Keratinocyte (primary cell): ENCODE data around the gene RPL13A. TPM values are rescaled to one million over a fixed set of nuclear protein-coding genes. Genes with fewer than 3 reads are reported as not detected.

Experiments
- DNase-seq: peaks from one replicate; pipeline ENCODE4 v3.0.0-alpha.2; 2011; ENCODE audit warnings: low read depth, missing footprints, low spot score
- FAIRE-seq: peaks from 2 replicates; lab custom pipeline; 2011; peaks lifted over from hg19 to GRCh38; lab: Jason Lieb, UNC
- H2AFZ ChIP-seq: 2 replicates; pipeline ENCODE4 v1.6.0; 2012; ENCODE audit warnings: low read length, control low read depth, inconsistent platforms; ENCODE audit not compliant: control insufficient read depth
- H3K27ac ChIP-seq: 2 replicates; pipeline ENCODE4 v1.5.1; 2011; ENCODE audit warnings: low read length; ENCODE audit not compliant: control insufficient read depth, insufficient read depth
- H3K27me3 ChIP-seq: 3 replicates; pipeline ENCODE4 v1.6.0; 2011; ENCODE audit warnings: low read length; ENCODE audit not compliant: control insufficient read depth, insufficient read depth; ENCODE audit errors: extremely low read depth
- H3K36me3 ChIP-seq, 2 experiments: 2 replicates in 1 of 2; 3 replicates in 1 of 2; pipeline ENCODE4 v1.5.1; 2011; ENCODE audit warnings: low read length in 2 of 2, mild to moderate bottlenecking in 1 of 2; ENCODE audit not compliant: control insufficient read depth in 2 of 2, insufficient read depth in 2 of 2; ENCODE audit errors: extremely low read depth in 1 of 2
- H3K4me1 ChIP-seq: 3 replicates; pipeline ENCODE4 v1.5.1; 2011; ENCODE audit warnings: low read length; ENCODE audit not compliant: control insufficient read depth, insufficient read depth; ENCODE audit errors: extremely low read depth
- H3K4me2 ChIP-seq: 3 replicates; pipeline ENCODE4 v1.6.0; 2011; ENCODE audit warnings: low read depth, low read length; ENCODE audit not compliant: control insufficient read depth, insufficient read depth; ENCODE audit errors: extremely low read depth
- H3K4me3 ChIP-seq, 3 experiments: fragments of 200-600 bp in 1 of 3; sonication (generic) in 1 of 3; 2 replicates in 2 of 3; 3 replicates in 1 of 3; pipeline ENCODE4 v1.5.1; 2011 to 2016; ENCODE audit warnings: low read length in 3 of 3, mild to moderate bottlenecking in 3 of 3, control low read depth in 2 of 3, inconsistent platforms in 1 of 3, low read depth in 1 of 3, mixed read lengths in 1 of 3, mixed run types in 1 of 3, moderate library complexity in 1 of 3; ENCODE audit not compliant: control insufficient read depth in 2 of 3, insufficient read depth in 2 of 3; ENCODE audit errors: extremely low read depth in 1 of 3
- H3K79me2 ChIP-seq: 2 replicates; pipeline ENCODE4 v1.6.0; 2012; ENCODE audit warnings: low read length; ENCODE audit not compliant: control insufficient read depth, insufficient read depth
- H3K9ac ChIP-seq: 3 replicates; pipeline ENCODE4 v1.6.0; 2011; ENCODE audit warnings: low read length; ENCODE audit not compliant: control insufficient read depth, insufficient read depth; ENCODE audit errors: extremely low read depth
- H3K9me1 ChIP-seq: 3 replicates; pipeline ENCODE4 v1.6.0; 2011; ENCODE audit warnings: low read length; ENCODE audit not compliant: control insufficient read depth, insufficient read depth; ENCODE audit errors: extremely low read depth
- H3K9me3 ChIP-seq: 2 replicates; pipeline ENCODE4 v1.5.1; 2012; ENCODE audit warnings: low read depth, low read length; ENCODE audit not compliant: control insufficient read depth
- H4K20me1 ChIP-seq: 3 replicates; pipeline ENCODE4 v1.6.0; 2011; ENCODE audit warnings: low read length; ENCODE audit not compliant: control insufficient read depth, insufficient read depth; ENCODE audit errors: extremely low read depth
- EZH2 ChIP-seq: IDR thresholded peaks from one replicate; pipeline ENCODE4 v1.6.1; 2012; ENCODE audit warnings: inconsistent platforms, mild to moderate bottlenecking, low read length, moderate library complexity
- dilution Hi-C: fragments of 300-500 bp; cut with MboI; formaldehyde crosslinking; loops from one replicate; pipeline ENCODE4 v1.7.0; 2020; ENCODE audit warnings: low sequenced_read_pairs; ENCODE audit not compliant: extremely low pct_ligation_motif_present
- polyA plus RNA-seq, 5 experiments: library from polyadenylated mRNA; depleted of rRNA in 3 of 5; stranded (reverse) in 3 of 5; stranded (forward) in 1 of 5; unstranded in 1 of 5; fragments of >200 nt; gene quantifications; 1 replicate in 1 of 5; 2 replicates in 3 of 5; 3 replicates in 1 of 5; pipeline versions ENCODE4 v1.2.1 to v1.2.3, GENCODE V29; 2011 to 2012; ENCODE audit warnings: missing spikeins in 2 of 5, low read depth in 1 of 5, low replicate concordance in 1 of 5
- TF ChIP-seq, protein P1 (sequence below), 3 experiments: IDR thresholded peaks in 1 of 3; conservative IDR thresholded peaks in 1 of 3; optimal IDR thresholded peaks in 1 of 3; 2 replicates in 2 of 3; 3 replicates in 1 of 3; pipeline versions ENCODE3 to v1.5.1; 2011; ENCODE audit warnings: low read length in 3 of 3, mild to moderate bottlenecking in 3 of 3, moderate library complexity in 2 of 3, control low read depth in 1 of 3, inconsistent platforms in 1 of 3; ENCODE audit not compliant: insufficient read depth in 2 of 3; ENCODE audit errors: extremely low read depth in 1 of 3

Gene RPL13A
- polyA plus RNA-seq, 1 donor (not counting 4 experiments of a cell fraction or from before 2014, with no cell fraction given) = 3,383 TPM

DNA sequence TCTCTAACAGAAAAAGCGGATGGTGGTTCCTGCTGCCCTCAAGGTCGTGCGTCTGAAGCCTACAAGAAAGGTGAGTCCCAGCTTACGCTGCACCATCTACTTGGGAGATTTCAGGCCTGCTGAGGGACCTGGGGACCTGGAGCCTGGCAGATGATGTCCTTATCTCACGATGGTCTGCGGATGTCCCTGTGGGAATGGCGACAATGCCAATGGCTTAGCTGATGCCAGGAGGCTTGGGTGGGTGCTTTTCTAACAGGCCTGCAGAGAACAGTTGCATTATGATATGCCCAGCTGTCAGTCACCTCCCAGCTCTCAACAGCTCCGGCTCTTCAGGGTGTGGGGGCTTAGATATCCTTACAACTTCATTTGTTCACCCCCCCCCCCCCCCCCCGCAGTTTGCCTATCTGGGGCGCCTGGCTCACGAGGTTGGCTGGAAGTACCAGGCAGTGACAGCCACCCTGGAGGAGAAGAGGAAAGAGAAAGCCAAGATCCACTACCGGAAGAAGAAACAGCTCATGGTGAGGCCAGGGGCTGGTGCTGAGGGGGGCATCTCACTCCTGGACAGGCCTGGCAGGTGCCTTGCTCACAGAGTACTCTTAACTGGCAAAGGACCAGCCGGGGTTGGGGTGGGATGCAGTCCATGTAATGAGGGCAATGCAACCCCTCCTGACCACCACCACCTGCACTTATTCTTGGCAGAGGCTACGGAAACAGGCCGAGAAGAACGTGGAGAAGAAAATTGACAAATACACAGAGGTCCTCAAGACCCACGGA is 3.8 kb downstream of the RPL13A start:
- dilution Hi-C loops = no loop called here
- TF ChIP-seq EZH2 = no peak
- TF ChIP-seq, protein P1, sequence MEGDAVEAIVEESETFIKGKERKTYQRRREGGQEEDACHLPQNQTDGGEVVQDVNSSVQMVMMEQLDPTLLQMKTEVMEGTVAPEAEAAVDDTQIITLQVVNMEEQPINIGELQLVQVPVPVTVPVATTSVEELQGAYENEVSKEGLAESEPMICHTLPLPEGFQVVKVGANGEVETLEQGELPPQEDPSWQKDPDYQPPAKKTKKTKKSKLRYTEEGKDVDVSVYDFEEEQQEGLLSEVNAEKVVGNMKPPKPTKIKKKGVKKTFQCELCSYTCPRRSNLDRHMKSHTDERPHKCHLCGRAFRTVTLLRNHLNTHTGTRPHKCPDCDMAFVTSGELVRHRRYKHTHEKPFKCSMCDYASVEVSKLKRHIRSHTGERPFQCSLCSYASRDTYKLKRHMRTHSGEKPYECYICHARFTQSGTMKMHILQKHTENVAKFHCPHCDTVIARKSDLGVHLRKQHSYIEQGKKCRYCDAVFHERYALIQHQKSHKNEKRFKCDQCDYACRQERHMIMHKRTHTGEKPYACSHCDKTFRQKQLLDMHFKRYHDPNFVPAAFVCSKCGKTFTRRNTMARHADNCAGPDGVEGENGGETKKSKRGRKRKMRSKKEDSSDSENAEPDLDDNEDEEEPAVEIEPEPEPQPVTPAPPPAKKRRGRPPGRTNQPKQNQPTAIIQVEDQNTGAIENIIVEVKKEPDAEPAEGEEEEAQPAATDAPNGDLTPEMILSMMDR (optimal IDR thresholded peaks at IDR 0.05 in 1 of 3, IDR thresholded peaks at IDR 0.05 in 1 of 3, conservative IDR thresholded peaks at IDR 0.05 in 1 of 3; ENCODE audit: extremely low read depth in 1 of 3, insufficient read depth in 2 of 3, low read length in 3 of 3) = no peak
- DNase-seq (no peak), FAIRE-seq (no peak)
- Histone ChIP-seq H2AFZ (no peak overlapping the region), H3K79me2 (peaks cover 37% of the 10 kb centered on the region), H4K20me1 (peaks cover 25% of the 10 kb centered on the region), H3K27me3 (no peaks in the 10 kb centered on the region), H3K9me1 (no peaks in the 10 kb centered on the region), H3K9me3 (no peaks in the 10 kb centered on the region), H3K36me3 (peaks cover 26 to 48% of the 10 kb centered on the region in 2 experiments), H3K4me1 (peaks cover 9% of the 10 kb centered on the region), H3K4me2 (no peak overlapping the region), H3K9ac (no peak overlapping the region), H3K4me3 (no peak overlapping the region), H3K27ac (no peak overlapping the region)

DNA sequence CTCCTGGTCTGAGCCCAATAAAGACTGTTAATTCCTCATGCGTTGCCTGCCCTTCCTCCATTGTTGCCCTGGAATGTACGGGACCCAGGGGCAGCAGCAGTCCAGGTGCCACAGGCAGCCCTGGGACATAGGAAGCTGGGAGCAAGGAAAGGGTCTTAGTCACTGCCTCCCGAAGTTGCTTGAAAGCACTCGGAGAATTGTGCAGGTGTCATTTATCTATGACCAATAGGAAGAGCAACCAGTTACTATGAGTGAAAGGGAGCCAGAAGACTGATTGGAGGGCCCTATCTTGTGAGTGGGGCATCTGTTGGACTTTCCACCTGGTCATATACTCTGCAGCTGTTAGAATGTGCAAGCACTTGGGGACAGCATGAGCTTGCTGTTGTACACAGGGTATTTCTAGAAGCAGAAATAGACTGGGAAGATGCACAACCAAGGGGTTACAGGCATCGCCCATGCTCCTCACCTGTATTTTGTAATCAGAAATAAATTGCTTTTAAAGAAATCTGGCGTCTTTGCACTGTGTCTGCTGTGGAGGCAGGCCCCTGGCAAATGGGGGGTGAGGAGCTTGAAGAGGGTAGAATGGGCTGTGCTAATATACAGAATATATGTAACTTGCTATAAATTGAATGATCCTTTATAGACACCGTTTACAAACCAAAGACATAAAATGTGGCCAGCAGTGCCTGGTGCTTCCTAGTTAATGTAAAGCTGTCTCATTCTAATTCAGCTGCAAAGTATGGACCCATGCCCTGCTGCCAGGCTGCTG is 4.6 kb downstream of the RPL13A start:
- Histone ChIP-seq H3K27ac (no peak overlapping the region), H3K9me1 (no peaks in the 10 kb centered on the region), H2AFZ (no peak overlapping the region), H4K20me1 (peaks cover 25% of the 10 kb centered on the region), H3K79me2 (peaks cover 43% of the 10 kb centered on the region), H3K27me3 (no peaks in the 10 kb centered on the region), H3K4me1 (peaks cover 9% of the 10 kb centered on the region), H3K9me3 (no peaks in the 10 kb centered on the region), H3K9ac (no peak overlapping the region), H3K36me3 (peaks cover 26 to 52% of the 10 kb centered on the region in 2 experiments), H3K4me2 (no peak overlapping the region), H3K4me3 (no peak overlapping the region)
- DNase-seq (no peak), FAIRE-seq (no peak)
- TF ChIP-seq, protein P1 (optimal IDR thresholded peaks at IDR 0.05 in 1 of 3, IDR thresholded peaks at IDR 0.05 in 1 of 3, conservative IDR thresholded peaks at IDR 0.05 in 1 of 3; ENCODE audit: extremely low read depth in 1 of 3, insufficient read depth in 2 of 3, low read length in 3 of 3) = no peak
- no peak for TF ChIP-seq EZH2
- dilution Hi-C loops = no loop called here
